GM21619 (cell line): ENCODE results near the gene TRMT1.
"Not testable (repeated sequence)": the region's sequence is repeated elsewhere in the genome, so short reads cannot be mapped to it uniquely, and the experiment has no call there.

Experiments
- ATAC-seq: cut with Tn5 transposase; IDR thresholded peaks from one replicate; pipeline ENCODE4 v1.9.1; 2021; ENCODE audit not compliant: unreplicated experiment

TRMT1 gene

DNA sequence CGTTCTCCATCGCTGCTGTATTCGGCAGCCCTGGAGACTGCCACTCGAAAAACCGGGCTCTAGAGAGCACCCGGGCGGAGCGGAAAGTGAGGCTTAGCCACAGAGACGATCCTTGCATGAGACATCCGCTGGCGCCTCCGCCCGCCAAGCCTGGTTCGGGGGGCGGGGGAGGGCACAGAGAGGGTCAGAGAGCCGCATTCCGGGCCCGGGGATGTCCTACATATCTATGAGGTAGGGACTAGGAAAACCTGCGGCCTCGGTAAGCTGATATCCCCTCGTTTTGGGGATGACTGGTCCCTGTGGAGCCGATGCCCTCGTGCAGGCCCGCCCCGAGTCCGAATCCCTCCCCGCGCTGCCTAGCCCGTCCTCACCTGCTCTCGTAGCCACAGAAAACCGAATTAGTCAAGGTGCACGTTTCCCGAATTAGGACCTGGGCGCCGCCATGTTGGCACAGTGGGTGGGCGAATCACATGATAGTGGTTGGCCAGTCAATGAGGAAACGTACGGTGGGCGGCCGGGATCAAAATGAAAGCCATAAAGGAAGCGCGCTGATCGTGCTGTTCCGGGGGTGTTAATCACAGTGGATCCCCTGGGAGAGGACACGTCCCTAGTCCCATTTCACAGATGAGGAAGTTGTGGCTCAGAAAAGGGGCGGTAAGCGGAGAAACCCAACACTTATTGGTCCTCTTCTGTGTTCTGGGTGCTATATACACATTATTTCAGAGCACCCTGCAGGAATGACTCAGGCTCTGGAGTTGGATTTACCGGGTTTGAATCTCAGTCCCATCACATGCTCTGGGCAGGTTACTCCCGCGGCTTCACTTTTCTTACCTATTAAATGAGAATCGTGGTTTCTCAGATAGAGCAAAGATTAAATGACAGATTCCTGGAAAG is at the start of gene TRMT1:
TRMT1 (minus strand) TSS at position 459 of the 894 bp plus-strand sequence; CDS start at position 118, 341 bp downstream.
- peak; percentile 34 for ATAC-seq

DNA sequence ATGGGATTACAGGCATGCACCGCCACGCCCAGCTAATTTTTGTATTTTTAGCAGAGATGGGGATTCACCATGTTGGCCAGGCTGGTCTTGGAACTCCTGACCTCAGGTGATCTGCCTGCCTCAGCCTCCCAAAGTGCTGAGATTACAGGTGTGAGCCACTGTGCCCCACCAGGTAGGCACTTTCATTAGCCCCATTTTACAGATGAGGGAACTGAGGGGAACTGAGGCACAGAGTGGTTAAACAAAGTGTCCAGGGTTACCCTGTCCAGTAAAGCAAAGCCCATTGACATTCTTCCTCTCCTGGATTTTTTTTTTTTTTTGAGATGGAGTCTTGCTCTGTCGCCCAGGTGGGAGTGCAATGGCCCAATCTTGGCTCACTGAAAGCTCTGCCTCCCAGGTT is 49.6 kb upstream of the TRMT1 start:
- ATAC-seq = not testable (repeated sequence)

DNA sequence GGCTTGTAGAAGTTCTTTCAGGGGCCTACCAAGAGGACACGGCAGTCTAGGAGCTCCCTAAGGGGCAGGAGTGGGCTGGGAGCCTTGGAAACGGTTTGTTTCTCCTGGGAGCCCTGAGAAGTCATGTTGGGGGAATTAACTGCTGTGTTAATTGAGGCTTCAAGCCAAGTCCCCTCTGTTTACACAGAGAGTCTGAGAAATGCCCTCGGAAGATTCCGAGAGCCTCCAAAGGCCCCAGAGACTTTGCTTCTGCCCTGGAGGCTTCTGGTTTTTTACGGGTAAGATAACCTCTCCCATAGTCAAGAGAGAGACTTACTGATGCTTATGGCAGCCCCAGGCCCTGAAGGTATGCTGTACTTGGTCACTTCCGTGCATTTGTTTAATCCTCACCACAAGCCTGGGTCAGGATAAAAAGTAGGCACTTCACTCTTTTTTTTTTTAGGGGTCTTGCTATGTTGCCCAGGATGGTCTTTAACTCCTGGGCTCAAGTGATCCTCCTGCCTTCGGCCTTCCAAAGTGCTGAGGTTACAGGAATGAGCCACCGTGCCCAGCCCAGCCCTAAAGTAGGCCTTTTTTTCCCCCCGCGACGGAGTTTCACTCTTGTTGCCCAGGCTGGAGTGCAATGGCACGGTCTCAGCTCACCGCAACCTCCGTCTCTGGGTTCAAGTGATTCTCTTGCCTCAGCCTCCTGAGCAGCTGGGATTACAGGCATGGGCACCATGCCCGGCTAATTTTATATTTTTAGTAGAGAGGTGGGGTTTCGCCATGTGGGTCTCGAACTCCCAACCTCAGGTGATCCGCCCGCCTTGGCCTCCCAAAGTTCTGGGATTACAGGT is 48.8 kb upstream of the TRMT1 start:
- no peak for ATAC-seq

DNA sequence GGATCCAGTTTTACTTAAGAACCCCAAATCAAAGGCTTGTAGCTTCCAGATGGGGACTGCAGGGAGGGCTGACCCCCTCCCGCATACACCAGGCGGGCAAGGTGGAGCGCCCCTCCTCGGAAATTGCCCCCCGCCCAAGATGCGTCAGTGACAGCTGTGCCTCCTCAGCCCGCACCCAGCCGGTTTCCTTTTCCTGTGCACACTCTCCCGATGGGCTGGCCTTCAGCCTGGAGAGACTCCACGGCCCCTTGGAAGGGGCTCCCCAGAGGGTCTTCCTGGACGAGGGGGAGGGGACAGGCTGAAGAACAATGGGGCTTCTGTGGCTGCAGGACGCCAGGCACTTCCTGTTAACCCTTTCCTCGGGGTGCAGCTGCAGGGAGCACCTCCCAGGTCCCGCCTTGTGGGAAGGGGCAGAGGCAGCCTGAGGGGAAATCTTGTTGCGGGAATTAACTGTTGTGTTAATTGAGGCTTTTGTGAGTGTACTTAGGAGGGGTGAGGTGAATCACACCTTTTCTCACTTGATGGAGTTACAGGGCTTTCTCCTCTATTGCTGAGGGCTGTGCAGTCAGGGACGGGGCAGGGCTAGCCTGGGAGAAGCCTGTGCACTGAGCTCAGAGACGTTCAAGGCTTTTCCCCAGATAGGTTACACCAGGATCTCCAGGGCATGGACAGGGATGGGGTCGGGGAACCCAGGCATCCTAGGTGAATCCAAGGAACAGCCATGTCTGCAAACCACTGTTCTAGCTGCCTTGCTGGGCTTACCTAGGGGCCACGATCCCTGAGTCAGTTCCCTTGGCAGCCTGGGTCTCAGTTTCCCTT is 48.0 kb upstream of the TRMT1 start:
- no peak for ATAC-seq

DNA sequence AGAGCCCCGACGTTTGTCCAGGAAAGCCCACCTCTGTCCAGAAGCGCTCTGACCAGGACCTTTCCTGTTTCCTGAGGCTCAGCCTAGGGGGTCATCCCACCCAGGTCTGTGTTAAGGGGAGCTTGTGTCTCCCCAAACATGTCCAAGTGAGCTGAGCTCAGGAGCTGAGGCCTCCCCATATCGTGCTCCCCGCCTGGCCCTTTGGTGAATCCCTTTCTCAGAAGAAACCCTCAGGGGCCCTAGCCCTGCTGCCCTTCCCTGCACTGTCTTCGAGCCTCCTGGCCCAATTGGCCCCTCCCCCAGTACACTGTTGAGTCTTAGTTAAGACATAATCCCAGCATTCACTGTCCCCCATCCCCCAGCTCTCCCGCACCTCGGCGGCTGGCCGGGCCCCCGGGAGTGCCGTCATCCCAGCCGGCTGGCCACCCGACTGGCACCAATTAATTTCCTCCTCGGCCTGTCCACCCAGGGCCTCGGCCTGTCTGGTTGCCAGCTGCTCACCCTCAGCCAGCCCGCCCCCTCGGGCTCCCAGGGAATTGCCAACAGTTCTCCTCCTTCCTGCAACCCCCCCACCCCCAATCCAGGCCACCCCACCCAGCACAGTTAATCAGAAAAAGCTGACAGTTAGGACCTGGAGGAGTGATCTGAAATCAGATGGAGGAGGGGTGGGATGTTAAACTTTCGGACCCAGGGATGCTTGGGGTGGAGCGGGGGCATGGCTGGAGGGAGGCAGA is 47.2 kb upstream of the TRMT1 start:
- no peak for ATAC-seq

DNA sequence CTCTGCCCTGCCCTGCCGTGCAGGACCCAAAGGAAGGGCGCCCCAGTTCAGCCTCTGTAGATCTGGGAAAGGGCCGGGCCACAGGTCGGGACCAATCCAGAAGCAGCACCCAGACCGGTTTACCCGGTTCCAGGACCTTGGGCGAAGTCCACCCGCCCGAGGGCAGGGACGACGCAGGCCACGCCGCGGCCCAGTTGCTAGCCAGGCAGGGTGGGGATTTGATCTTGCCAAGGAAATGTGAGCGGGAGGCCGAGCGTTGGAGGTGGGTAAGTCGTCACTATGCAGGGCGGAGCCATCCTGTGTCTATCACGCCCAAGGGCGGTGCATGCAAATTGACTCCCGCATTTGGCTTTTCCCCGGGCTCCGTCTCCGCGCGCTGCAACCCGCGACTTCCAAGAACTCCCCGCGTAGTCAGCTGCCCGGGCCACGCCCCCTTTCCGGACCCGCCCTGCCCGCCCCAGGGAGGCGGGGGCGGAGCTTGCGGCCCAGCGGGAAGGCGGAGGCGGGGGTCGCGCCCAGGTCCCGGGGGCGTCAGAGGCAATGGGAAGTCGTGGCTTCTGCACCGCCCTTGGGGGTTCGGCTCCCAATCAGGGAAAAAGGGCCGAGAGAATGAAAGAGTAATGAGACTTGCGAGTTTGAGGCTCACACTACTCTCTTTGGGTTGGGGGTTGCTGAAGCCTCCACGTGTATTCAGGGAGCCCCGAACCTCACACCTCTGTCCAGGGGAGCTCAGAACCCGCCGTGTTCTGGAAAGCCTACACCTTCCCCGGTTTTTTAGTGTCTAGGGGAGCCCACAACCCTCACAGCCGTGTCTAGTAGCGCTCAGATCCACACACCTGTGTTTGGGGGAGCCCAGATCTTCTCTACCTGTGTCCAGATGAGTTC is 46.4 kb upstream of the TRMT1 start:
- ATAC-seq = peak; percentile 57

DNA sequence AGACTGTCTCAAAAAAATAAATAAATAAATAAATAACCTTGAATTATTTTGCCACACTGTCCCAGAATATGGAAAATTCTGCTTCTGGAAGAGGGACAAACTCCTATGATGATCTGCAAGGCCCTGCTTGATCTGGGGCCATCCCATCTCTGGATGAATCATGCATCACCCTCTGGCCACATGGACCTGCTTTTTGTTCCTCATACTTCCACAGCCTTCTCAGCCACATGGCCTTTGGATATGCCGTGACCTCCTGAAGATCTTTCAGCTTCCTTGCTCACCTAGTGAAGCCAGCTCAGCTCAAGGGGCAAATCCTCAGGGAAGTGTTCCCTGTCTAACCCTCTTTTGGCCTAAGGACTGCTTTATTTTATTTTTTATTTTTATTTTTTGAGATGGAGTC is 44.0 kb upstream of the TRMT1 start:
- ATAC-seq = no peak

DNA sequence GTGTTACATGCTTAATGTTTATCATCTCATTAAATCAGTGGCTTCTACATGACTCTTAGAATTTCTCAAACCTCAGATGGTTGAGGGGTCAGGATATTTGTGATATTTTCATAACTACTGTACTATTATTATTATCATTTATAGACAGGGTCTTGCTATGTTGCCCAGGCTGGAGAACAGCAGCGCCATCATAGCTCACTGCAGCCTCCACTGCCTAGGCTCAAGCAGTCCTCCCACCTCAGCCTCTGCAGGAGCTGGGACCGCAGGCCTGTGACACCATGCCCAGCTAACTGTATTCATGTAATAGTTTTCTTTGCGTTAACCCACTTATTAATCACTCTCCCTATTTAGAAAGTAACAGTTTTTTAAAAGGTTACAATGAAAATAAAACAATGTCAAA is 43.2 kb upstream of the TRMT1 start:
- no peak for ATAC-seq

DNA sequence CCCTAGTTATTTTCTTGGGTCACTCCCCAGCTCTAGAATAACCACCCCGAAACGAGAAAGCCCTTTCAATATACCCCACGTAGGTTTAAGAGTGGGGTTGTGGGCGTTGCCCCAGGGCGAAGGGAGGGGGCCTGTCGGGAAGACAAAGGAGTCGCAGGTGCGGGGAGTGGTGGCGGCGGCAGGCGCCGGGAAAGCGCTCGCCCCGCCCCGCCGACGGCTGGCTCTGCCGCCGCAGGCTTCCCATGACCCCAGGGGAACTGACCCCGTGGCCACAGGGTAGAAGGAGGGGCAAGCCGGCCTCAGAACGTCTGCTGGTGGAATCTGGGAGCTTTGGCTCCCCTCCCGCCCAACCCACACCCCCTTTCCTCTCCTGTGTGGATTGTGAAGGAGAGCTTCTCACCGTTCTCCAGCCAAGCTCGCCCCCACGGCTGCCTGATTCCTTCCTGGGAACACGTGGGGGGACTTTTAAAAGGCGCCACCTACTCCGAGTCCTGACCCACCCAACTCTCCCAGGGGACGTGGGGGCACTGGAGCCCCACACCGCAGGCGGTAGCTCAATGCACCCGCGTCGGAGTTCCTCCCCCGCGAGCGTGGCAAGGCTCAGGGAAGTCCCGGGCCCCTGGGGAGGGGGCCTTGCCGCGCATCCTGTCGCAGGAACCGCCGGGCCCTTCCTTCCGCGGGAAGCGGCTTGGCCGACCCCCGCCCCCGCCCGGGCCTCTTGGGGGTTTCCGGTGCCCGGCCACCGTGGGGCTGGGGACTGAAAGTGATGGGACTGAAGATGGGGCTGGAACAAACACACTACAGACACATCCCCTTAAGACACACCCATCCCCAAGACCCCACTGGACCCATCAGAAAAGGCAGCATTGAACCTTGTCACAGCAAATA is 39.2 kb upstream of the TRMT1 start:
- peak; percentile 19 for ATAC-seq

DNA sequence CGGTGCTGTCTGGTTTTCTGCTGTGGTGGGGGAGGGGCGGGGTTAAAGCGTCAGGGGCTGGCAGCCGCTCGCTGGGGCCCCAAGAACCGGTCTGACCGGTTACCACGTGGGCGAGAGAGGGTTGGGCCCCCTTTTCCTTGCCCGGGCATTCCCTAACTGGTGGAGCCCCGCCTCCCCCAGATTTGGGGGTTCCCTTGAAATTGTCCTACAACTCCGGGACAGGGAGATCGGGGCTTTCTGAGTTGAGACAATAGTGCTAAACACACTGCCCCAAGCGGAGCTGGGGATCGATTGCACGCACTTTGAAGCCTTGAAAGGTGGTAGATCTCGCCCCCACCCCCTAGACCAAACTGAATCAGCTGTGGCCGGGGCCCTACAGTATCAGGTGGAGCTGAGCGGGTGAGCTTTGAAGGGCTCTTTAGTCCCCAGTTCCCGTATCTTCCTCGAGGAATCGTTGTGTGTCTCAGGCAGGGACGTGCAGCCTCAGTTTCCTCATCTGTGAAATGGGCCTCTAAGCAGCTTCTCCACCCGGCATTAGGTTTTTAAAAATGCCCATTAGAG is 38.5 kb upstream of the TRMT1 start:
- no peak for ATAC-seq

DNA sequence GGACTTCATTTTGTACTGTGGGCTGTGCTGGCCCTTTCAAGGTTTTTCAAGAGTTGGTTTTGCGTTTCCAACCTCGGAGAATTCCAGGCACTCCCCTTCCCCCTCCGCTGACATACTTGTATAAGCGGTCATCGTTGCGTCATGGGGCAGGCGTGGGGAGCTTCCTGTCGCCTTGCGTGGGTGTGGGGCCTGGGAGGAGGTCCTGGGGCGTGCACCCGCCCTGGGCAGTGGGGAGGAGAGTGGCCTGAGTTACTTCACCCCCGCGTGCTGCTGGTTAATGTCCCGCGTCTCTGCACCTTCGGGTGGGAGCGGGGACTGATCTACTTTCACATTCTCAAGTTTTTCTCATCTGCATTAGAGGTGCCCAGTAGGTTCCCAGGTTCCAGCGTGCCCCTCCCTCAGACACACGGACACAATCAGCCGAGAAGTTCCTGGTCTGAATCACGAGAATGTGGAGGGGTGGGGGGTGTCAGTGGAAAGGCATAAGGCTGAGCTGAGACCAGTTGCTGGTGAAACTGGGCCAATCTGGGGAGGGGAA is 37.8 kb upstream of the TRMT1 start:
- no peak for ATAC-seq

DNA sequence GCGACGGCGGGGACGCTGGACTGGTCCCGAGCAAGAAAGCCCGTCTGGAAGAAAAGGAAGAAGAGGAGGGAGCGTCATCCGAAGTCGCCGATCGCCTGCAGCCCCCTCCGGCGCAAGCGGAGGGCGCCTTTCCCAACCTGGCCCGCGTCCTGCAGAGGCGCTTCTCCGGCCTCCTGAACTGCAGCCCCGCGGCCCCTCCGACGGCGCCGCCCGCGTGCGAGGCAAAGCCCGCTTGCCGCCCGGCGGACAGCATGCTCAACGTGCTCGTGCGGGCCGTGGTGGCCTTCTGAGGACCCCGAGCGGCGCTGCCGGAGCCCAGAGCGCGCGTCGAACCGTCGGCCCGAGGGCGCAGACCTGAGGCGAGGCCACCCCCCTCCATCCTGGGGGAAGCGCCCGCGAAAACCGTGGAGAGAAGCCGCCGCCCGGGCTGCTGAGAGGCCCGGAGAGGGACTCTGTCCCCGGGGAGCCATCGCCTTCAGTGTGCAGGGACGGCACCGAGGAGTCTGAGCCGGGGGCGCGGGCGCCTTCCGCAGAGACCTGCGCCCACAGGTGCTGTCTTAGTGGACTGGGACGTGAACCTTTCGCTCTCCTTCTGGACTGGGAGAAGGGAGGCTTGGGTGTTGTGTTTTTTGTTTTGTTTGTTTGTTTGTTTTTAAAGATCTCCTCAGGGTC is 37.2 kb upstream of the TRMT1 start:
- ATAC-seq = no peak

DNA sequence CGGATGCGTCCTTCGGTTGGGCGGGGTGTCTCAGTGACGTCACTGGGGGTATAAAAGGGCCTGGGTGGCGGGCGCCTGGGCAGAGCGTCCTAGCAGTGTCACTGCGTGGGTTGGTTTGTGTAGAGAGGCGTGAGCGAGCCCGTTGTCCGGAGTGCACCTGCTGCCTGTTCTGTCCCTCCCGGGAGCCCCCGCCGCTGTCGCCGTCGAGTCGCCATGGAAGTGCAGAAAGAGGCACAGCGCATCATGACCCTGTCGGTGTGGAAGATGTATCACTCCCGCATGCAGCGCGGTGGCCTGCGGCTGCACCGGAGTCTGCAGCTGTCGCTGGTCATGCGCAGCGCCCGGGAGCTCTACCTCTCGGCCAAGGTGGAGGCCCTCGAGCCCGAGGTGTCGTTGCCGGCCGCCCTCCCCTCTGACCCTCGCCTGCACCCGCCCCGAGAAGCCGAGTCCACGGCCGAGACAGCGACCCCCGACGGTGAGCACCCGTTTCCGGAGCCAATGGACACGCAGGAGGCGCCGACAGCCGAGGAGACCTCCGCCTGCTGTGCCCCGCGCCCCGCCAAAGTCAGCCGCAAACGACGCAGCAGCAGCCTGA is 36.5 kb upstream of the TRMT1 start:
- no peak for ATAC-seq

DNA sequence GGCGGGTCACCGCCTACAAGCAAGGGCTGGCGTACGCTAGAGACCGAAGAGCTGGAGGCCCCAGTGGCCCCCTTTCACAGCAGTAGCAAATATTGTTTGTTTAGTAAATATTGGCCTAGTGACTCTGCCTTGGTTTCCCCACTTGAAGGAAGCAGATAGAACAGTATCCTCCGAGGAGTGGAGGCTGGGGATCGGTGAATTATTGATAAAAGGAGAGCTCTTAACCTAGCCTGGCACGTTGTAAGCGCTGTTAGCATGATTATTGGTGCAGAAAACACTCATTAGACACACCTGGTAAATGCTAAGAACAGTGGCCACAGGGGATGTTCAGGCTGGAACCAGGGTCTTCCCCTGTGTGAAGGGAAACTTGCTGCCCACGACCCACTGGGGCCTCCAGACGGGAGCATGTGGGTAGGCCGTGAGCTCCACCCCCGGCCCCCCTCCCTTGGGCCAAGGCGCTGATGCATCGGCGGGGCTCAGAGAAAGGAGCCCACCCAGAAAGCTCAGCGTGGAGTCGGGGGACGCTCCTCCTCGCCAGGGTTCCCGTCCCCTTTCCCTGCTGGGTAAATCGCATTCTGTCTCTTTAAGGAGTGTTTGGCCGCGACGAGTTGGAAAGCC is 35.9 kb upstream of the TRMT1 start:
- ATAC-seq = no peak

DNA sequence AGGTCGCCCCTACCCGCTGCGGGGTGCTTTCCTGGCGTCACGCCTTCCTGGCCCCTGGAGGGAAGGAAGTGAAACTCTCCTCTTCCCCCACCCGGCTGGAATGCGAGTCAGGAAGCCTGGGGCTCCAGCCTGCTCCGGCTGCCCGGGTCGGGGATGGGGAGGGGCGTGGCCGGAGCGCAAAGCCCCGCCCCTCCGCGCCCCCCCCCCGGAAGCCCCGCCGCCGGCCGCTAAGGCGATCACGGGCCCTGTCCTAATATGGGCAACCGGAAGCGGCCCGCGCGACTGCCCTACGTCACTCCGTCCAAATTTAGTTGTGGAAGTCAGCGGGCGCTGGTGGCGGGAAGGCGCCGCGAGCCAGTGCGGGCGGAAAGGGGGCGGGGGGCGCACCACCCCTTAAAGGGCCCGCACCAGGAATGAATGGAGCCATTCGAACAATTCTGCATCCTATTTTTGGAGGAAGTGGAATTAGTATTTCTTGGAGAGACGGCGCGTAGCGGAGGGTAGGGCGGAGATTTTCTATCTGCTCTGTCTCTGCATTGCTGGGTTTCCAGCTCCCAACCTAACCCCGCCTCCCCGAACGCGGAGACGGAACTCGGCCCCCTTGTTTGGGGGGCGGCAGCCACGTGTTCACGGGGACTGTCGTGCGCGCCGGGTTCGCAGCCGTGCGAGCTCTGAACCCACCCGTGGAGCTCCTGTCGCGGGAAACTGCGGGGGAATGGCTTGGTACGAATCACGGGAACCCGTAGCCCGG is 35.2 kb upstream of the TRMT1 start:
- peak; percentile 30 for ATAC-seq
